GM10847 (cell line): ENCODE results near the gene TMEM82.
A peak's percentile ranks its signal among the peaks of the same experiment; 100 is the strongest.

ENCODE experiments used
- POLR2A ChIP-seq: IDR thresholded peaks from 2 replicates; pipeline ENCODE4 v1.6.1; 2011; ENCODE audit not compliant: insufficient read length; ENCODE audit errors: extremely low read depth

TMEM82 gene

DNA sequence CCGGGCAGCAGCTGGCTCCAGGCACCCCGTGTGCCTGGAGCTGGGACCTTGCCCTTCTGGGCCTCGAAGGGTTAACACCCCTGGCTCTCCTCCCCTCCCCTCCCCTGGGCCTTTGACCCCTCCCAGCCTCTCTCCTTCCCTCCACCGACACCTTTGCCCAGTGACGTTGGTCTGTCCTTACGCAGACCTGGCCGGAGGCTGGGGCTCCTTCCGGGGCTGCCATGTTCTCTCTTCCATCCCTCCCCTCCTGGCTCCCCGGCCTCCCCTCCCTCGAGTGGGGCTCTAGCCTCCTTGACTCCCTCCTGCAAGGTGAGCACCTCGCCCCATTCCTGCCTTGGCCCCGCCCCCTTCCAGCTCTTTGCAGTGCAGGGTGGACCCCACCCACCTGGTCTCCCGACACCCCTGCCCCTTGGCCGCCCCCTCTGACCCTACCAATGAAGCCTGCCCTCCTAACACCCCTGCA is at the start of gene TMEM82:
Gene TMEM82 (plus strand): TSS at position 161 of the 463 bp plus-strand sequence. CDS start 61 bp downstream, at position 222.
- TF ChIP-seq POLR2A: no peak

DNA sequence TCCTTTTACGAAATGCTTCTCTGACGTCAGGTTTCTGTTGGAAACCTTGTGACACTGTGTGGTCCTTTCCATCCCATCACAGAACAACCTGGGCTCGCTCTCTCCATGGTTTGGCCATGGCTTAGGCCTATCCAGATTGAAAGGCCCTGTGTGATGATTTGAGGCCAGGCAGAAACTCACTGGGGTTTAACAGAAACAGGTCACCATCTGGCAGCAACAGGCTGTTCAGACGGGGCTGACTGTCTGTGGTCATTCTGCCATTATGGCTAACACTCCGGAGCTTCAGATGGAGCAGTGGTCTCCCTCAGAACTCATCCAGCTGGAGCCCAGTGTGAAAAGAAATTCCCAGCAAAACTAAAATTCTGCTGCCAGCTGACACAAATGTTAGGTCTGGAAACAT is 48.9 kb upstream of the TMEM82 start:
- no peak for TF ChIP-seq POLR2A

DNA sequence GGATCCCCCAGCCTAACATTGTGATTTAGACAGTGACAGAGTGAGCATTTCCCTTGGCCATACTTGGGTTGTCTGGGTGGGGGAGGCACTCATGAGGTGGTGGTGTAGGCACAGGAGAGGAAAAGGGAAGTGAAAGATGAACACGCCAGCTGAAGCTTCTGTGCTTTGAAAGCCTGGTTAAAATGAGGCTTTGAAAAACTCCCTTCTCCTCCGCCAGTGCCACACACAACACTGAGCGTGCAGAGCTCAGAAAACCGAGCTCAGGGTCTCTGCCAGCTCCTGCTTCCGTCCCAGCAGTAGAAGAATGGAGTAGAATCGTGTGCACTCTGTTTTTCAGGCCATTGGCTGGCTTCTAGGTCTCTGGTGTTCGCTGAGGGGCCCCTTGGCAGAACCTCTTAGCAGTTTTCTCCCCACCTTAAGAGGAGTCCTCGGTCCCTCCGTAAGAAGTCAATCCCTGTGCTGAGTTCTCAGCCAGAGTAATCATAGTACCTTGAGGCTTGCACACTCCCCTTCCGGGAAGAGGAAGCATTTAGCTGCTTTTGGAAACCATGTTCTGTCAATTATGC is 45.3 kb upstream of the TMEM82 start:
- TF ChIP-seq POLR2A: peak; percentile 25

DNA sequence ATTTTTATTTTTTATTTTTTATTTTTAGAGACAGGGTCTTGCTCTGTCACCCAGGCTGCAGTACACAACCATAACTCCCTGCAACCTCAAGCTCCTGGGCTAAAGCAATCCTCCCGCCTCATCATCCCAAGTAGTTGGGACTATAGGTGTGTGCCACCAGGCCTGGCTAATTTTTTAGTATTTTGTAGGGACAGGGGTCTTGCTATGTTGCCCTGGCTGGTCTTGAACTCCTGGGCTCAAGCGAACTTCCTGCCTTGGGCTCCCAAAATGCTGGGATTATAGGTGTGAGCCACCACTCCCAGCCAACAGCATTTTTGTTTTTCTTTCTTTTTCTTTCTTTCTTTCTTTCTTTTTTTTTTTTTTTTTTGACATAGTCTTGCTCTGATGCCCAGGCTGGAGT is 44.1 kb upstream of the TMEM82 start:
- TF ChIP-seq POLR2A: no peak

DNA sequence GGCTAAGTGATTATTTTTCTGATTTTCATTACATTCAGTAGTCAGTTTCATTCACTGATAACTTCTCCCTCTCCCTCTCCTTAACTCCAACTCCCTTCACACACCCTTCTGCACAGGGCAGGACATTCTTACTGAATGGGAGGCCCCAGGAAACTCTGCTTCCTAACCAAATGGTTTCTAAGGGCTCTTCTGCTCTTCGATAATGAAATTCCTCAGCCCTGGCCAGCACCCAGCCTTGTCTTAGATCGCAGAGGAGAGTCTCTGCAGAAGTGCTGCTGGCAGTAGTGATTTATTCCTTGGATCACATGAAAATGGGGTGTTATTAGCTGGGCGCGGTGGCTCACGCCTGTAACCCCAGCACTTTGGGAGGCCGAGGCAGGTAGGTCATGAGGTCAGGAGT is 41.8 kb upstream of the TMEM82 start:
- no peak for TF ChIP-seq POLR2A

DNA sequence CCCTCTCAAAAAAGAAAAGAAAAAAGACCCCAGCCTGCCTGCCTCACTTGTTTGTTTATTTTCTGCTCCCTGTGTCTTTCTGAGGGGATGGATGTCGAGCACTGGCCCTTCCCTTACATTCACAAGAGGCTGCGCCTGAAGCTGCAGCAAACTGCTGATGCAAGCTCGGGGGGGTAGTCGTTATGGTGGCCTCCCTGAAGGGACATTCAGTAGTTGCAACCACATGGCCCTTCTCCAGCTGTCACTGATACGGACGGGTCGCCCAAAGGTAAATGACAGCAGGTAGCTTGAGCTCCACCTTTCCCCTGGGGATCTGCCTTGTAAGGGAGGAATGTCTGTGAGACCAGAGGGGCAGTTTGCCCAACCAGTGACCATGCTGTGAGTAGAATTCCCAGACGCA is 40.5 kb upstream of the TMEM82 start:
- no peak for TF ChIP-seq POLR2A

DNA sequence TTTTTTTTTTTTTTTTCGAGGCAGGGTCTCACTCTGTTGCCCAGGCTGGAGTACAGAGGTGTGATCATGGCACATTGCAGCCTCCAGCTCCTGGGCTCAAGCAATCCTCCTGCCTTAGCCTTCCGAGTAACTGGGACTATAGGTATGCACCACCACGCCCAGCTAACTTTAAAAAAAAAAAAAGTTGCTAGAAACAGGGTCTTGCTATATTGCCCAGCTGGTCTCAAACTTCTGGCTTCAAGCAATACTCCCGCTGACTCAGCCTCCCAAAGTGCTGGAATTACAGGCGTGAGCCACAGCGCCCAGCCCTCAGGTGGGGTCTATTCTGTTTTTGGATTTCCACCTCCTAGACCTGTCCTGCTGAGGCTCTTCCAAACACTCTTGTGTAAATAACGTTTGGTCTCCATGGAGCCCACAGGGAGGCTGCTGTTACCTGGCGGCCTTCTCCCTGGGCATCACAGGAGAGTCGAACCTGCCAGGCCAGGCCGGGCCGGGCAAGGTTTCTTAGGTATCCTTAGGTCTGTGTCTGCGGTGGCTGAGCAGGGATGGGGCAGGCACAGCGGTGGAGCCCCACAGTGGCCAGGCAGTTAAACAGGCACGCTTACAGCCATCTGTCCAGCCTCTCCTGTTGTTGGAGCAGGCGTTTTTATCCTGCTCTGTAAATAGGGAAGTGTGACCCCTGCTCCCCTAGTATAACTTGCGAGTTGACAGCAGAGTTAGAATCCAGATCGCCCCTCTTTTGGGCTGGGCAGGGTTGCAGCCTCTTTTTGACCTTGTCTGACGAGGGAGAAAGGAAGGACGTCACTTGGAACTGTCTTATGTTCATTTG is 39.4 kb upstream of the TMEM82 start:
- TF ChIP-seq POLR2A: no peak

DNA sequence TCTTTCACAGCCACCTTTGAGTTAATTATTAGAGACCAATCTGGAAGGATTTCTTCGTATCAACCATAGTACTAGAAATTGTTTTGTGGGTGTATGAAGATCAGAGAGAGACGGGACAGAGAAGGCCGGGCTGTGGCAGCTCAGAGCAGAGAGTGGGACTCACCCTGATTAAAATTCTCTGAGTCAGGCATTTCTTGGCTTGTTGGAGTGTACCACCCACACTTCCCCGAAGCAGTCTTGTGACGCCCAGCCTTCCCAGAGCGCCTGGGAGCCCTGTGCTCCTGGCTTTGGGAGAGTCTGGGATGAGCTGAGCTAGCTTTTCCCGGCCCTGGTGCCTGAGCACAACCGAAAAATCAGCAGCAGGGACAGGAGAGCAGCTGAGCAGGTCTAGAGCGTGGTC is 38.7 kb upstream of the TMEM82 start:
- TF ChIP-seq POLR2A: no peak

DNA sequence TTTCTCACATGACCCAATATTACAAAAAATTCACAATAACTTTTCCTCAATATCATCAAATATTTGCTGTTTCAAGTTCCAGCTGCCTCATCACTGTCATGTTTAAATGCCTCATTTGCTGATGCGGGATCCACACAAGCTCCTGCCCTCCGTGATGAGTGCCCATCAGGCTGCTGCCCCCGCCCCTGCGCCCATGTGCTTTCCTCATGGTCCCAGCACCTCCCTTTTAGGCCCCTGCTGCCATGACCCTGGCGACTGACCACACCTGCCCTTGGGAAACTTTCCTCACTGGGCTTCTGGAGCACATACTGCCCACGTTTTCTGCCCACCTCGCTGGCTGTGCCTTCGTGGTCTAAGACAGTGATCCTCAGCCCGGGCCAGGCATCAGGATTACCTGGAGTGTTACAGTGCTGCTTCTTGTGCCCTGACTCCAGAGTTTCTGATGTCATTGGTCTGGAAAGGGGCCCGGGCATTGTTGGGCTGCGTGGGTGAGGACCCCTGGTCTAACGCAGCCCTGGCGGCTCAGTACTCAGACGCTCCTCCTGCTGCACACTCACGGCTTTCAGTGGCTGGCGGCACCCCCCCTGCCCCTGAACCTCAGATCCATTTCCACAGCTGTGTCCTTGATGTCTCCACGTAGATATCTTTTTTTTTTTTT is 37.6 kb upstream of the TMEM82 start:
- no peak for TF ChIP-seq POLR2A

DNA sequence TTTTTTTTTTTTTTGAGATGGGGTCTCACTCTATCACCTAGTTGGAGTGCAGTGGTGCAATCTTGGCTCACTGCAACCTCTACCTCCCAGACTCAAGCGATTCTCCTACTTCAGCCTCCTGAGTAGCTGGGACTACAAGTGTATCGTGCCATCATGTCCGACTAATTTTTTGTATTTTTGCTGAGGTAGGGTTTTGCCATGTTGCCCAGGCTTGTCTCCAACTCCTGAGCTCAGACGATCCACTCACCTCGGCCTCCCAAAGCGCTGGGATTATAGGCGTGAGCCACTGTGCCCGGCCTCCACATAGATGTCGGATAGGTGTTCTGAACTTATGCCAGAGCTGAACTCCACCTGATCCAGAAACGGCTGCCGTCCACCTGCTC is 37.1 kb upstream of the TMEM82 start:
- no peak for TF ChIP-seq POLR2A

DNA sequence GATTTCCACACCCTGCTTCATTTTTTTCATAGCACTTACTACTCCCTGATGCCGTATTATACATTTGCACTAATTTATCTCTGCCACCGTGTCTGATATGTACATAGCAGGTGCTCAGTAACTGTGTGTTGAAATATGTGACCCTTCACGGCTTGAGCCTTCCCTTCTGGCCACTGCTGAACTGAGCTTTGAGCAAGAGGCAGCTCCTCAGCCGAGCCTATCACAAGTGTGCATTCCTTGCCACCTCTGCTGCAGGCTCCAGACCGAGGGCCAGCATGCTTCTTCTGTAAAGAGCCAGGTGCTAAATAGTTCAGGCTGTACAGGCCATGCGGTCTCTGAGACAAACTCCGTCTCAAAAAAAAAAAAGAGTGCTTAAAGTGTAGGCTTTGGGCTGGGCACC is 35.5 kb upstream of the TMEM82 start:
- no peak for TF ChIP-seq POLR2A

DNA sequence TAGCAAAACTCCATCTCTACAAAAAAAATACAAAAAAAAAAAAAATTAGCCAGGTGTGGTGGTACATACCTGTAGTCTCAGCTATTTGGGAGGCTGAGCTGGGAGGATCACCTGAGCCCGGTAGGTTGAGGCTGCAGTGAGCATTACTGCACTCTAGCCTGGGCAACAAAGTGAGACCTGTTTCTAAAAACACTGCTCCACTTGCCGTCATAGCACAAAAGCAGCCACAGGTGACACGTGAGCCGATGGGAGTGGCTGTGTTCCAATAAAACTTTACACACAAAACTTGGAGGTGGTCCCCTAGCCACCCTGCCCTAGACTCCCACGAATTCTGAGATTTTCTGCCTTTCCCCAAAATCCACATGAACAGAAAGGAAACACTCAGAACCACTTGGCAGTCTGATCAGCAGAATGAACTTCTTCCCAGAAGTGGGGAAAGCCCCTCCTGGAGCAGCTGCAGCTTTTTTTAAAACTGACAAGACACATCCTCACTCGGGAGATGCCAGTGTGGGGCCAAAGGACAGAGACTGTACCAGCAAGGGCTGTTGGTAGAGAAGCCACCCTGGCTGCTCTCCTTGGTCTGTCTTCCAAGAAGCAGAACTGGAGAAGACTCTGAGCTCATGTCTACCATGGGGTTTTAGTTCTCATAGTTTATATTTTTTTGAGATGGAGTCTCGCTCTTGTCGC is 34.9 kb upstream of the TMEM82 start:
- TF ChIP-seq POLR2A: no peak

DNA sequence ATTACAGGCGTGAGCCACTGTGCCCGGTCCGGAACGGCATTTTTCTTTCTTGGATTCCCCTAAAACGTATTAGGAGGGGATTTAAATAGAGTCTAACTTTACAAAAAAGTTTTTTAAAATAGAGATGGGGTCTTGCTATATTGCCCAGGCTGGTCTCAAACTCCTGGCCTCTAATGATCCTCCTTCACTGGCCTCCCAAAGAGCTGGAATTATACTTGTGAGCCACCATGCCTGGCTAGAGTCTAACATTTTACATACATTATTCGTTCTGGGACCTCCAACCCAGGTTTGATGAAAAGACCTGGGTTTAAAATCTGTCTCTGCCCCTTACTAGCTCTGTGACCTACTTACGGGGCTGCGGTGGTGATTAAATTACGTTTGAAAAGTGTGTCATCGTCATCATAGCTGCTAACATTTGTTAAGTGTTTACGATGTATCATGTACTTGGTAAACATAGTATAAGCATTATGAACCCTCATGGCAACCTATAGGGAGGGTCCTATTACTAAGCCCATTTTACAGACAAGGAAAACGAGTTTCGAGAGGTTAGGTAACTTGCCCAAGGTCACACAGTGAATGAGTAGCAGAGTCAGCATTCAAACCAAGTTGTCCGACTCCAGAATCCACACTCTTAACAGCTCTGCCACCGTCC is 33.7 kb upstream of the TMEM82 start:
- TF ChIP-seq POLR2A: no peak

DNA sequence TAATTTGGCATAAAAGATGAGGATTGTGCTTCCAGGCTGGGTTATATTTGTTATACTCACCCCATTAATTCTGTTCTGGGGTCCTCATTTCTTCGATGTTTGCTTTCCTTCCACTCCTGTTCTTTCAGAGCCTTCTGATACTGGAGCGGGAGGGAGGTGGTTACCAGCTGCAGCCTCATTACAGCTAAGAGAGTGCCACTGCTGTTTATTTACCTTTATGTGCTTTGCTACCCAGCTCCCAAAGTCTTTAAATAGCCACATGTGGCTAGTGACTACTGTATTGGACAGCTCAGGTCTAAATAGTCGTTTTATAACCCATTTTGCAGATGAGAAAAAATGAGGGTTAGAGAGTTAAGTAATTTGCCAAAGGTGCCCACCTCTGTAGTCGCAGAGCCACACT is 33.1 kb upstream of the TMEM82 start:
- TF ChIP-seq POLR2A: no peak

DNA sequence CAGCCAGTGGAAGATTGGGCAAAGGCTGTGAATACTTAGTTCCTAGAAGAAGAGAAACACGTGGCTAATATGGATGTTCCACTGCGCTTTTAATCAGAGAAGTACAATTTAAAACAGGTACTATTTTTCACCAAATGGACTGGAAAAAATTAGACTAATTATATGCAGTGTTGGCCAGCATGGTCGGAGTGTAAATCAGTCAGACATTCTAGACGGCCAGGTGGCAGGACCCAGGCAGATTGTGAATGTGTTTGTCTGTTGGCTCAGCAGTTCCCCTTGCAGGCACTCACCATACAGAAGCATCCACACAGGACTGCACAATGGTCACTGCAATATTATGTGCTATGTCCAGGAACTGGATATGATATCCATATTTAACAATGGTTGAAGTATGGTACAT is 30.1 kb upstream of the TMEM82 start:
- no peak for TF ChIP-seq POLR2A
